ENCODE results near the gene RNF227.
A peak's percentile ranks its signal among the peaks of the same experiment; 100 is the strongest.

- TF ChIP-seq CTCF (IDR thresholded peaks at IDR 0.05) (peak in 1 of 3 donors; percentile 7), POLR2A (IDR thresholded peaks at IDR 0.05) (no peak), POLR2AphosphoS5 (IDR thresholded peaks at IDR 0.05) (peak in 2 of 3 donors; percentile 34 to 55)
Measured at GRCh38 chr17:7887482-7888183, 28.5 kb downstream of the RNF227 start.
